Body of pancreas (tissue), 4 donors: ENCODE data around the gene GTF2H2C_2.
"Not testable (repeated sequence)": the region's sequence is repeated elsewhere in the genome, so short reads cannot be mapped to it uniquely, and the experiment has no call there.

Experiments used
- POLR2A ChIP-seq, 3 donors: fragments of 450-650 bp; IDR thresholded peaks; one replicate each; pipeline ENCODE4 v1.6.1; 2016; ENCODE audit warnings: antibody characterized with exemption in 3 of 3, mild to moderate bottlenecking in 2 of 3
- TF ChIP-seq, protein P1 (sequence below), 7 experiments: fragments of 450-650 bp in 4 of 7; fragments of 200-600 bp in 3 of 7; sonication (generic) in 3 of 7; IDR thresholded peaks; one replicate each; pipeline ENCODE4 v1.5.1; 2016 to 2019; ENCODE audit warnings: antibody characterized with exemption in 7 of 7

DNA sequence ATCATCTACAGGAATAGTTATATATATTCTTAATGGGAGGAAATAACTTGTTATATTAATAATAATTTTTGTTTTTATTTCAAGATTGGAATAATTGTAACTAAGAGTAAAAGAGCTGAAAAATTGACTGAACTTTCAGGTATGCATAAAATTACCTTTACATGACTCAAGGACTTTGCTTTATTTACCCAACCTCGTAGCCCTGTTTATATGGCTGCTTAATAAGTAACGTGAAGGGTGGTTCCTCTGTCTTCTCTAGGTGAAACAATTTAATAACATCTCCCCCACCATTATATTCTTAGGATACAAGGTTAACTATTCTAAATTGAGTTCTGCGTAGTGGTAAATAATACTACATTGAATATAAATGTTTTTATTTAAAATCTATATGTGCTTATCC, 8.0 kb downstream of the GTF2H2C_2 start:
- TF ChIP-seq, protein P1, sequence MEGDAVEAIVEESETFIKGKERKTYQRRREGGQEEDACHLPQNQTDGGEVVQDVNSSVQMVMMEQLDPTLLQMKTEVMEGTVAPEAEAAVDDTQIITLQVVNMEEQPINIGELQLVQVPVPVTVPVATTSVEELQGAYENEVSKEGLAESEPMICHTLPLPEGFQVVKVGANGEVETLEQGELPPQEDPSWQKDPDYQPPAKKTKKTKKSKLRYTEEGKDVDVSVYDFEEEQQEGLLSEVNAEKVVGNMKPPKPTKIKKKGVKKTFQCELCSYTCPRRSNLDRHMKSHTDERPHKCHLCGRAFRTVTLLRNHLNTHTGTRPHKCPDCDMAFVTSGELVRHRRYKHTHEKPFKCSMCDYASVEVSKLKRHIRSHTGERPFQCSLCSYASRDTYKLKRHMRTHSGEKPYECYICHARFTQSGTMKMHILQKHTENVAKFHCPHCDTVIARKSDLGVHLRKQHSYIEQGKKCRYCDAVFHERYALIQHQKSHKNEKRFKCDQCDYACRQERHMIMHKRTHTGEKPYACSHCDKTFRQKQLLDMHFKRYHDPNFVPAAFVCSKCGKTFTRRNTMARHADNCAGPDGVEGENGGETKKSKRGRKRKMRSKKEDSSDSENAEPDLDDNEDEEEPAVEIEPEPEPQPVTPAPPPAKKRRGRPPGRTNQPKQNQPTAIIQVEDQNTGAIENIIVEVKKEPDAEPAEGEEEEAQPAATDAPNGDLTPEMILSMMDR (IDR thresholded peaks at IDR 0.05) = not testable (repeated sequence)
- TF ChIP-seq POLR2A (IDR thresholded peaks at IDR 0.05) = not testable (repeated sequence)
